Myocyte (in vitro differentiated cells): ENCODE measurements around the gene TCERG1L. TPM values are rescaled to one million over a fixed set of nuclear protein-coding genes. Genes with fewer than 3 reads are reported as not detected.
"Not testable (repeated sequence)": the region's sequence is repeated elsewhere in the genome, so short reads cannot be mapped to it uniquely, and the experiment has no call there.

Experiments
- DNase-seq: peaks from one replicate; pipeline ENCODE4 v3.0.0-alpha.2; 2012; ENCODE audit warnings: low read depth
- polyA plus RNA-seq: library from polyadenylated mRNA; unstranded; fragments of >200 nt; gene quantifications from one replicate; pipeline ENCODE4 v1.2.1, GENCODE V29; 2012; ENCODE audit warnings: missing spikeins
- total RNA-seq: library from RNA; depleted of rRNA; stranded (reverse); fragments of >200 nt; gene quantifications from 2 replicates; pipeline ENCODE4 v1.2.3, GENCODE V29; 2014

Gene TCERG1L
- total RNA-seq = not detected in 2 replicates
- polyA plus RNA-seq = not detected

- DNase-seq = no peak
Measured at GRCh38 chr10:131311661-131312477, at the start of gene TCERG1L. Gene TCERG1L (minus strand): TSS chr10:131311721. CDS start chr10:131311635, 86 bp downstream.

GRCh38 chr10:131358741-131359442 is 47.4 kb upstream of the TCERG1L start:
- no peak for DNase-seq

GRCh38 chr10:131356442-131356841 is 44.9 kb upstream of the TCERG1L start:
- DNase-seq = no peak

GRCh38 chr10:131355881-131356280 is 44.4 kb upstream of the TCERG1L start:
- DNase-seq = no peak

GRCh38 chr10:131355056-131355455 is 43.5 kb upstream of the TCERG1L start:
- no peak for DNase-seq

GRCh38 chr10:131354380-131354779 is 42.9 kb upstream of the TCERG1L start:
- no peak for DNase-seq

GRCh38 chr10:131352765-131353290 is 41.3 kb upstream of the TCERG1L start:
- no peak for DNase-seq

GRCh38 chr10:131350660-131351059 is 39.1 kb upstream of the TCERG1L start:
- no peak for DNase-seq

GRCh38 chr10:131350245-131350644 is 38.7 kb upstream of the TCERG1L start:
- no peak for DNase-seq

GRCh38 chr10:131346456-131346855 is 34.9 kb upstream of the TCERG1L start:
- no peak for DNase-seq

GRCh38 chr10:131345691-131346090 is 34.2 kb upstream of the TCERG1L start:
- no peak for DNase-seq

- no peak for DNase-seq
Measured at GRCh38 chr10:131344747-131345146, 33.2 kb upstream of the TCERG1L start.

GRCh38 chr10:131337741-131338140 is 26.2 kb upstream of the TCERG1L start:
- DNase-seq = no peak

- DNase-seq = no peak
Measured at GRCh38 chr10:131332821-131333220, 21.3 kb upstream of the TCERG1L start.

- no peak for DNase-seq
Measured at GRCh38 chr10:131323880-131324279, 12.4 kb upstream of the TCERG1L start.

- DNase-seq = no peak
Measured at GRCh38 chr10:131323025-131323424, 11.5 kb upstream of the TCERG1L start.

GRCh38 chr10:131322575-131322974 is 11.1 kb upstream of the TCERG1L start:
- not testable (repeated sequence) for DNase-seq

GRCh38 chr10:131320860-131321604 is 9.5 kb upstream of the TCERG1L start:
- no peak for DNase-seq

- DNase-seq = no peak
Measured at GRCh38 chr10:131318814-131319213, 7.3 kb upstream of the TCERG1L start.

- DNase-seq = no peak
Measured at GRCh38 chr10:131318291-131318690, 6.8 kb upstream of the TCERG1L start.

- no peak for DNase-seq
Measured at GRCh38 chr10:131316321-131317075, 5.0 kb upstream of the TCERG1L start.
